Adrenal gland (tissue), 12 donors: ENCODE measurements around the gene ACAD9. TPM values are rescaled to one million over a fixed set of nuclear protein-coding genes. Genes with fewer than 3 reads are reported as not detected.
"Not testable (repeated sequence)": the region's sequence is repeated elsewhere in the genome, so short reads cannot be mapped to it uniquely, and the experiment has no call there.

Source experiments
- DNase-seq, 7 donors: peaks; one replicate each; pipeline ENCODE4 v3.0.0-alpha.2; 2019 to 2020
- H3K27ac ChIP-seq, 5 donors: fragments of 200-600 bp; sonication (generic) in 4 of 5; 1 replicate in 3 of 5; 2 replicates in 2 of 5; pipeline versions ENCODE4 v1.5.1 to v1.8.0; 2016 to 2020; ENCODE audit warnings: mild to moderate bottlenecking in 1 of 5
- H3K27me3 ChIP-seq: fragments of 200-600 bp; 2 replicates; pipeline ENCODE4 v1.8.0; 2021
- H3K36me3 ChIP-seq, 2 donors: fragments of 200-600 bp; replicated peaks in 1 of 2; 1 replicate in 1 of 2; 2 replicates in 1 of 2; pipeline versions ENCODE4 v1.5.1 to v1.8.0; 2018 to 2022
- H3K4me1 ChIP-seq, 2 donors: fragments of 200-600 bp; replicated peaks in 1 of 2; 1 replicate in 1 of 2; 2 replicates in 1 of 2; pipeline versions ENCODE4 v1.5.1 to v1.8.0; 2018 to 2021
- H3K4me3 ChIP-seq, 4 donors: fragments of 200-600 bp; sonication (generic) in 3 of 4; one replicate each; pipeline ENCODE4 v1.5.1; 2016 to 2018
- H3K9me3 ChIP-seq, 3 donors: fragments of 200-600 bp; sonication (generic) in 1 of 3; replicated peaks in 1 of 3; 1 replicate in 2 of 3; 2 replicates in 1 of 3; pipeline versions ENCODE4 v1.5.1 to v1.8.0; 2016 to 2021
- POLR2A ChIP-seq, 2 donors: fragments of 450-650 bp; IDR thresholded peaks; one replicate each; pipeline ENCODE4 v1.6.1; 2017; ENCODE audit warnings: antibody characterized with exemption in 2 of 2, mild to moderate bottlenecking in 2 of 2, moderate library complexity in 1 of 2
- WGBS, 4 donors: extraction: QIAGEN DNeasy Blood & Tissue Kit in 2 of 4; methylation state at CpG; one replicate each; pipeline versions ENCODE4 v1.1.5 to v1.1.7; 2013 to 2017; 5-methylcytosine and 5-hydroxymethylcytosine counted together
- intact Hi-C, 2 donors: fragments of 100-400 bp; cut with DNase I; formaldehyde crosslinking; loops; one replicate each; pipeline versions ENCODE4 v1.14.1 to v1.15.0; 2022 to 2023
- polyA plus RNA-seq, 3 donors: library from polyadenylated mRNA; stranded (reverse); fragments of 200-250 nt in 2 of 3; fragments of 350-450 nt in 1 of 3; fragmentation: Illumina TruSeq in 1 of 3; extraction: RNeasy Lipid Tissue Mini Kit (QIAGEN cat#74804) in 1 of 3; gene quantifications; one replicate each; pipeline ENCODE4 v1.2.3, GENCODE V29; 2013 to 2014
- total RNA-seq, 9 donors: library from RNA; depleted of rRNA in 4 of 9; stranded (reverse); fragments of >200 nt in 4 of 9; fragments of 120-200 nt in 1 of 9; fragmentation: NEBNext Ultra II Directional in 1 of 9; extraction: Animal tissue kit (Norgen Biotek cat#: 25700) in 1 of 9; gene quantifications; one replicate each; pipeline versions ENCODE4 v1.1.0 to v1.2.4, GENCODE V29; 2013 to 2023
- TF ChIP-seq, protein P1 (sequence below), 6 experiments: fragments of 450-650 bp in 4 of 6; fragments of 200-600 bp in 2 of 6; sonication (generic) in 1 of 6; IDR thresholded peaks; 1 replicate in 5 of 6; 2 replicates in 1 of 6; pipeline versions ENCODE4 v1.5.1 to v1.8.0; 2016 to 2021; ENCODE audit warnings: antibody characterized with exemption in 6 of 6, mild to moderate bottlenecking in 2 of 6, moderate library complexity in 1 of 6
- donor health status: healthy with polysubstance abuse.
- donor health status: Bipolar disorder and iron deficiency.
- donor health status: DM: yes; HTN: yes; CAD: no.
- donor health status: DM: no; HTN: no; CAD: no.
- donor health status: DM: no; HTN: no; CAD: no.
- donor health status: DM: yes; HTN: yes; CAD: no.

Gene ACAD9
- total and polyA plus RNA-seq, 12 donors, result 39.1 to 68.0 (median 51.6) TPM

DNA sequence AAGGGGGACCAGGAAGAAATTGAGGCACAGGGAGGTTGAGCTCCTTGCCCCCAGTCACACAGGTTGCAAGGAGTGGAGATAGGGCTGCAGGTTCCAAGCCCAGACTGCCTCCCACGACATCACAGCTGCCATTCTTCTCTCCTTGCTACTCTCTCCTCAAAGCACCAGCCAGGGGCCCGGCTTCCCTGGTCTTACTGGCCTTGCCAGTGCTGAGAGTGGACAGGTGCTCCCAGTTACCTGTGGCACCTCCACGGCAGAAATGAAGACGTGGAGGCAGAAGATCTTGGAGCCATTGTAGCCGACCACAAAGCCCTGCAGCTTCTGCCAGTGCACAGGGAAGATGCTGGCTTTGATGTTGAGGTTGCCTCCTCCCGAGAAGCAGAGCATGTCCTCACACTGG is 17.9 kb upstream of the ACAD9 start:
- Histone ChIP-seq H3K36me3 (no peaks in the 10 kb centered on the region), H3K4me1 (no peaks in the 10 kb centered on the region), H3K4me3 (no peak overlapping the region), H3K27ac (no peak overlapping the region), H3K27me3 (no peaks in the 10 kb centered on the region), H3K9me3 (peaks cover 0 to 21% (median 0%) of the 10 kb centered on the region in 3 donors)
- no peak for DNase-seq
- intact Hi-C loops, result no loop called here
- WGBS, 4 donors, result 75 to 91% (median 86%) methylated on average over 6 of the region's 6 CpGs
- TF ChIP-seq, protein P1, sequence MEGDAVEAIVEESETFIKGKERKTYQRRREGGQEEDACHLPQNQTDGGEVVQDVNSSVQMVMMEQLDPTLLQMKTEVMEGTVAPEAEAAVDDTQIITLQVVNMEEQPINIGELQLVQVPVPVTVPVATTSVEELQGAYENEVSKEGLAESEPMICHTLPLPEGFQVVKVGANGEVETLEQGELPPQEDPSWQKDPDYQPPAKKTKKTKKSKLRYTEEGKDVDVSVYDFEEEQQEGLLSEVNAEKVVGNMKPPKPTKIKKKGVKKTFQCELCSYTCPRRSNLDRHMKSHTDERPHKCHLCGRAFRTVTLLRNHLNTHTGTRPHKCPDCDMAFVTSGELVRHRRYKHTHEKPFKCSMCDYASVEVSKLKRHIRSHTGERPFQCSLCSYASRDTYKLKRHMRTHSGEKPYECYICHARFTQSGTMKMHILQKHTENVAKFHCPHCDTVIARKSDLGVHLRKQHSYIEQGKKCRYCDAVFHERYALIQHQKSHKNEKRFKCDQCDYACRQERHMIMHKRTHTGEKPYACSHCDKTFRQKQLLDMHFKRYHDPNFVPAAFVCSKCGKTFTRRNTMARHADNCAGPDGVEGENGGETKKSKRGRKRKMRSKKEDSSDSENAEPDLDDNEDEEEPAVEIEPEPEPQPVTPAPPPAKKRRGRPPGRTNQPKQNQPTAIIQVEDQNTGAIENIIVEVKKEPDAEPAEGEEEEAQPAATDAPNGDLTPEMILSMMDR (IDR thresholded peaks at IDR 0.05), result no peak
- TF ChIP-seq POLR2A (IDR thresholded peaks at IDR 0.05), result no peak

DNA sequence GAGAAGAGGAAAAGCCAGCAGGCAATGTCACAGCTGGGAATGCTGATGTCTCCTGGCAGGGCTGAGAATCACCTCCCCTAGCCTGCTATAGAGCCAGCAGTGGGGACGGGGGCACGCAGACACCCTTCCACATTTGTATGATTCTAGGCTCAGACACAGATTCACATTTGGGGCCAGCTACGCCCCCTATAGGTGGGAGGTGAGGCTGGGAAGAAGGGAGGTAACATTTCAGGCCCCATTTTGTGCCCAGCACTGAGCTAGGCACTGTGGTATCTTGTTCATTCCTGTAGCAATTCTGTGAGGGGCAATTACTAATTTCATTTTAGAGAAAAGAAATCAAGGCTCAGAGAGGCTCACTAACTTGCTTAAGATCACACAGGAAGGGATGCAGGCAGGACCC is 15.9 kb upstream of the ACAD9 start:
- intact Hi-C loops, result no loop called here
- Histone ChIP-seq H3K4me1 (no peaks in the 10 kb centered on the region), H3K4me3 (no peak overlapping the region), H3K27me3 (no peaks in the 10 kb centered on the region), H3K36me3 (no peaks in the 10 kb centered on the region), H3K9me3 (peaks cover 0 to 19% (median 0%) of the 10 kb centered on the region in 3 donors), H3K27ac (no peak overlapping the region)
- 64 to 82% (median 71%) methylated on average over 3 of the region's 3 CpGs for WGBS, 4 donors
- no peak for DNase-seq
- TF ChIP-seq POLR2A (IDR thresholded peaks at IDR 0.05), result no peak
- TF ChIP-seq, protein P1 (IDR thresholded peaks at IDR 0.05), result no peak

DNA sequence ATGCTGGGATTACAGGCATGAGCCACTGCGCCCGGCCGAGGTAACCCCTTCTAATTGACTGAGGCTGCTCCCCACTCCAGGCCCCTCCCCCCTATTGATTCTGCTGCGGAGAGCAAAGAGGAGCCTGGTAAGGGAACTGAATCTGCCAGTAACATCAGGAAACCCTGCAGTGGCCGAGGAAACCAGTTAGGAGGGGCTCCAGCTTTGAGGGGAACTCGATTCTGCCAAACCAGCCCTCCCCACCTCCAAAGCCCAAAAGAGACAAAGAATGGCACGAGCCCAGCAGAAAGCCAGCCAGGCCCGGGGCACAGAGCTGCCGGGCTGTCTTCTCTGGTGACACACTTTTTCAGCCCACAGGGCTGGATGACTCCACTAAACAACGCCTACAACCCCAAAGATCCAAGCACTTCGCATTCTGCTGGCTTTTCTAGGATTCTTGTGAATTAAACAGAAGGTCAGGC is 15.0 kb upstream of the ACAD9 start:
- intact Hi-C loops, result no loop called here
- Histone ChIP-seq H3K36me3 (no peaks in the 10 kb centered on the region), H3K4me3 (no peak overlapping the region), H3K27me3 (no peaks in the 10 kb centered on the region), H3K4me1 (no peaks in the 10 kb centered on the region), H3K9me3 (peaks cover 0 to 11% (median 0%) of the 10 kb centered on the region in 3 donors), H3K27ac (no peak overlapping the region)
- no peak for DNase-seq
- 58 to 64% (median 61%) methylated on average over 9 to 11 of the region's 11 CpGs for WGBS, 4 donors
- TF ChIP-seq POLR2A (IDR thresholded peaks at IDR 0.05), result no peak
- TF ChIP-seq, protein P1 (IDR thresholded peaks at IDR 0.05), result no peak

DNA sequence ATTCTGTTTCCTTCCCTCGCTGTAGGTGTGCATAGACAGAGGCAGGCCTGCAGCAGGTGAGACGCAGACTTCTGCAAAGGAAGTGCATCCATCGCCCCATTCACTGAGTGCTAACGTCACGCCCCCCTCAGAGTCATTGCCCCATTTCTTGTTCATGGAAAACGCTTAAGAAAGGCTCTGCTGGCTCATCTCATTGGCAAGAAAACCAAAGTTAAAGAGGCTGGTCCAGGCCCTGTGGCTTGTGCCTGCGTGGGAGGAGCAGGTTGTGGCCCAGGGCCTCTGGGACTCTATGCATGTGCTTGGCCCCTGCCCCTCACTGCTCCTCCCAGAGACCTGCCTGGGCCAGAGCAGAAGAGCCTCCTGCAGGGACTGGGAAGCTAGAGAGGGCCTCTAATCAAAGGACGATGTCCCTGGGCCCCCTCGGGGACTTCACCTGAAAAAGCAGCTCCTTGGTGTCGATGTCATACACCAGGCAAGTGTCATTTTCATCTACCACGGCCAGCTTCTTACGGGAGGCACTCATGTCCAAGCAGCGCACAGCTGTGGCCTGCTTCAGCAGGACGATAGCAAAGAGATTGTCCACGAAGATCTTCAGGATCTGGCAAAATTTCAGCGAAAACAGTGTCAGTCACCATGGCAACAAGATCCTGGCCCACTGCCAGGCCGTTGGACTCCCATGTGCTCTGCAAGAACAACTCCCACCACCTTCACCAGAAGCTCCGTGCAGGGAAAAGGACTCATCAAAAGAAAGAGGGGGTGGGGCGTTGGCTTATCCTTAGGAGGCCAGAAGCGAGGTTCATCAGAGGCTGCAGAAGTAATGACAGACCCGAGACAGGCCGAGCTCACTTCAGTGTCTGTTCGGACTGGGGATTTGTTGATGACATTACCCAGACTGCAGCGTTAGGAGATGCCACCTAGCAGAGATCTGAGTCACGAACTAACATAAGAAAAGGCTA is 14.3 kb upstream of the ACAD9 start:
- H3K4me1 ChIP-seq, H3K27me3 ChIP-seq, H3K4me3 ChIP-seq, H3K9me3 ChIP-seq, H3K36me3 ChIP-seq, H3K27ac ChIP-seq, intact Hi-C loops: not testable (repeated sequence)
- peak in 1 of 7 donors; percentile 80 for DNase-seq
- 62 to 71% (median 65%) methylated on average over 17 to 21 of the region's 25 CpGs for WGBS, 4 donors
